Retinal pigment epithelial cell (primary cell): ENCODE measurements around the gene ZNF853.

Experiments used
- DNase-seq: peaks from one replicate; pipeline ENCODE4 v3.0.0-alpha.2; 2010; ENCODE audit warnings: low read depth
- H3K4me3 ChIP-seq: 2 replicates; pipeline ENCODE4 v1.5.1; 2011; ENCODE audit warnings: mild to moderate bottlenecking, low read length, control low read depth, moderate library complexity
- CTCF ChIP-seq: conservative IDR thresholded peaks from 2 replicates; pipeline ENCODE4 v1.5.1; 2011; ENCODE audit warnings: low read depth, low read length, control low read depth, inconsistent platforms

Gene ZNF853

GRCh38 chr7:6639032-6639431 lies 23.6 kb downstream of the ZNF853 start:
- no peak for DNase-seq
- TF ChIP-seq CTCF: no peak
- no peak overlapping the region for H3K4me3 ChIP-seq

DNA sequence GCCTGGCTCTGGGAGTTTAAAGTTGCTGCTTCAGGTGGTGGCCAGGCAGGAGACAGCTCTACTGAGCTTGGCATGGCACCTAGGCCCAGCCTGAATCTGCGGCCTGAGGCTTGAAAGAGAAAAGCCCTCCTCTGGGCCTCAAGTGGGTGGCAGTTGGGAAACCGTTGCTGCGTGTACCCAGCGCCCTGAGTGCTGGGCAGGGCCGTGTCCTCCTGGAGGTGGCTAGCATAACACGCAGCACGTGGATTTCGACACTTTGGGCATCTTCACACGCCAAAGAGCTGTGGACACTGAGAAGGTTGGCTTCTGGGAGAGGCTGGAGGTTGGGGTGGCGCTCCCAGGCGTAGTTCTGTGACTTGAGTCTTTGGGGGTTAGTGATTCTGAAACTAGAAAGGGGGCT lies 24.2 kb downstream of the ZNF853 start:
- no peak for TF ChIP-seq CTCF
- DNase-seq: no peak
- H3K4me3 ChIP-seq: no peak overlapping the region

DNA sequence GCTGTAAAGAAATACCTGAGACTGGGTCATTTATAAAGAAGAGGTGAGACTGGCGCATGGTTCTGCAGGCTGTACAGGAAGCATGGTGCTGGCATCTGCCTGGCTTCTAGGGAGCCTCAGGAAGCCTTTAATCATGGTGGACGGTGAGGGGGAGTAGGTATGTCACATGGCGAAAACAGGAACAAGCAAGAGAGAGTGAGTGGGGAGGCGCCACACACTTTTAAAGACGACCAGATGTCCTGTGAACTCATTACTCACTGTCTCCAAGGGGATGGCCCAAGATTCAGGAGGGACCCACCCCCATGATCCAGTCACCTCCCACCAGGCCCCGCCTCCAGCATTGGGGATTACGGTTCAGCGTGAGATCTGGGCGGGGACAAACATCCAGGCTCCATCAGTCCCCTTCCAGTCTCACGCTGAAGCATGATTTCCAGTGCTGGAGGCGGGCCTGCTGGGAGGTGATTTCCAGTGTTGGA lies 24.9 kb downstream of the ZNF853 start:
- no peak overlapping the region for H3K4me3 ChIP-seq
- DNase-seq: no peak
- no peak for TF ChIP-seq CTCF

DNA sequence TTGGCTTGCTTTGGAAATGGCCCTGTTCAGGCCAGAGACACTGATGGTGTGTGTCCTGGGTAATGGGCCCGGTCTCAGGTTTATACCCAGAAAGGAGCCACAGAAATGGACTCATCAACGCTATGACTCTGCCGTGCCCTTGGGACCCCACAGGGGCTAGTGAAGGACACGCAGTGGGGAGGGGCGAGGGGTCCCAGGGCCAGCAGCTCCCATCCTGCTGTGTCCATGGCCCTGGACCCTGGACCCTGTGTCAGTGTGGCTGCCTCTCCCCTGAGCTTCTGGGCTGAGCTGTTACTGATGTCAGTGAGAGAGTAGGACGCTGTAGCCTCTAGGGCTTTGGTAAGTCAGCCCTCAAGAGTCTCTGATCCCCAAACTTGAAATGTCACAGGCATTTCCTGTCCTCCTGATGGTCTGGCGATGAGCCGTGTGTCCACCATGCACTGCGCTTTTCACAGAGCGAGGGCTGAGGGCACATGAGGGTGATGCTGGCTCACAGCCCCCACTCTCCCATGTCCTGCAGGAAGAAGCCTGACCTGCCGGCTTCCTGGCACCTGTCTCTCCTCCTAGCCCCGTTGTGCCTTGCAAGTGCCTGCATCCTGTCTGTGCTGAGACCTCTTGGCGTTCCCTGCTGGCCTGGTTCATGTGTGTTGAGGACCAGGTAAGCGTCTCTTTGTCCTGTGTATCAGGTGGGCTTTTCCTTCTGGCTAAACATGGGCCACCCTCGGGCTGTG lies 26.1 kb downstream of the ZNF853 start:
- DNase-seq: no peak
- H3K4me3 ChIP-seq: no peak overlapping the region
- TF ChIP-seq CTCF: no peak

- DNase-seq: no peak
- TF ChIP-seq CTCF: no peak
- no peak overlapping the region for H3K4me3 ChIP-seq
Measured at GRCh38 chr7:6642239-6642839, 26.9 kb downstream of the ZNF853 start.

GRCh38 chr7:6642861-6643640 lies 27.6 kb downstream of the ZNF853 start:
- DNase-seq: no peak
- no peak overlapping the region for H3K4me3 ChIP-seq
- TF ChIP-seq CTCF: no peak
